Bronchial epithelial cell (primary cell): Measurements from ENCODE around the gene TSPAN15. TPM values are rescaled to one million over a fixed set of nuclear protein-coding genes. Genes with fewer than 3 reads are reported as not detected.

Experiments used
- DNase-seq: peaks from one replicate; pipeline ENCODE4 v3.0.0-alpha.2; 2010; ENCODE audit warnings: low read depth
- FAIRE-seq: peaks from 2 replicates; lab custom pipeline; 2011; peaks lifted over from hg19 to GRCh38; lab: Jason Lieb, UNC
- H3K27me3 ChIP-seq: 2 replicates; pipeline ENCODE4 v1.5.1; 2011; ENCODE audit warnings: low read length; ENCODE audit not compliant: control insufficient read depth, insufficient read depth
- H3K36me3 ChIP-seq: 2 replicates; pipeline ENCODE4 v1.5.1; 2011; ENCODE audit warnings: low read length; ENCODE audit not compliant: control insufficient read depth, insufficient read depth
- H3K4me3 ChIP-seq: 2 replicates; pipeline ENCODE4 v1.5.1; 2011; ENCODE audit warnings: mild to moderate bottlenecking, low read depth, low read length, control low read depth
- total RNA-seq: library from RNA; depleted of rRNA; stranded (reverse); fragments of >200 nt; gene quantifications from 2 replicates; pipeline ENCODE4 v1.2.1, GENCODE V29; 2014
- TF ChIP-seq, protein P1 (sequence below): IDR thresholded peaks from 2 replicates; pipeline ENCODE4 v1.5.1; 2011; ENCODE audit warnings: mild to moderate bottlenecking, moderate library complexity, low read length, control low read depth, inconsistent platforms; ENCODE audit not compliant: insufficient read depth, severe bottlenecking

TSPAN15 gene
- total RNA-seq, 1 donor from 2014 or later = 12.1 TPM

- DNase-seq (no peak), FAIRE-seq (no peak)
- TF ChIP-seq, protein P1, sequence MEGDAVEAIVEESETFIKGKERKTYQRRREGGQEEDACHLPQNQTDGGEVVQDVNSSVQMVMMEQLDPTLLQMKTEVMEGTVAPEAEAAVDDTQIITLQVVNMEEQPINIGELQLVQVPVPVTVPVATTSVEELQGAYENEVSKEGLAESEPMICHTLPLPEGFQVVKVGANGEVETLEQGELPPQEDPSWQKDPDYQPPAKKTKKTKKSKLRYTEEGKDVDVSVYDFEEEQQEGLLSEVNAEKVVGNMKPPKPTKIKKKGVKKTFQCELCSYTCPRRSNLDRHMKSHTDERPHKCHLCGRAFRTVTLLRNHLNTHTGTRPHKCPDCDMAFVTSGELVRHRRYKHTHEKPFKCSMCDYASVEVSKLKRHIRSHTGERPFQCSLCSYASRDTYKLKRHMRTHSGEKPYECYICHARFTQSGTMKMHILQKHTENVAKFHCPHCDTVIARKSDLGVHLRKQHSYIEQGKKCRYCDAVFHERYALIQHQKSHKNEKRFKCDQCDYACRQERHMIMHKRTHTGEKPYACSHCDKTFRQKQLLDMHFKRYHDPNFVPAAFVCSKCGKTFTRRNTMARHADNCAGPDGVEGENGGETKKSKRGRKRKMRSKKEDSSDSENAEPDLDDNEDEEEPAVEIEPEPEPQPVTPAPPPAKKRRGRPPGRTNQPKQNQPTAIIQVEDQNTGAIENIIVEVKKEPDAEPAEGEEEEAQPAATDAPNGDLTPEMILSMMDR = no peak
- Histone ChIP-seq H3K36me3 (no peaks in the 10 kb centered on the region), H3K27me3 (no peaks in the 10 kb centered on the region), H3K4me3 (no peak overlapping the region)
Observed at GRCh38 chr10:69470463-69471384, 19.5 kb downstream of the TSPAN15 start.

DNA sequence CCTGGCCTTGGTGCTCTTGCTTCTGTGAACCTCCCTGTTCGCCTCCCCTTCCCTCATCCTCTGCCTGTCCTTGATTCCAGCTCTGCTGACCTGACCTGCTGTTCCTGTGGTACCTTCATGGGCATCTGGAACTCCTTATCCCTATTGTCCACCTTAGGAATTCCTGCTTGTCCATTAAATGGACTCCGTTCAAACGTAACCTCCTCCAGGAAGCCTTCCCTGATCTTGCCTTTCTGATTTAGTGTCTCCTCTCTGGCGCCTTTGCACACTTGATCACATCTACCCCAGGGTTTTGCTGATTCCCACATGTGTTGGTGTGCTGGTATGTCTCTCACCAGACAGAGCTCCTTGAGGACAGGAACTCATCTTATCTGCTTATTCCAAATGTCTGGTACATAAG lies 20.9 kb downstream of the TSPAN15 start:
- Histone ChIP-seq H3K4me3 (no peak overlapping the region), H3K27me3 (no peaks in the 10 kb centered on the region), H3K36me3 (no peaks in the 10 kb centered on the region)
- TF ChIP-seq, protein P1 = no peak
- FAIRE-seq (no peak), DNase-seq (no peak)

DNA sequence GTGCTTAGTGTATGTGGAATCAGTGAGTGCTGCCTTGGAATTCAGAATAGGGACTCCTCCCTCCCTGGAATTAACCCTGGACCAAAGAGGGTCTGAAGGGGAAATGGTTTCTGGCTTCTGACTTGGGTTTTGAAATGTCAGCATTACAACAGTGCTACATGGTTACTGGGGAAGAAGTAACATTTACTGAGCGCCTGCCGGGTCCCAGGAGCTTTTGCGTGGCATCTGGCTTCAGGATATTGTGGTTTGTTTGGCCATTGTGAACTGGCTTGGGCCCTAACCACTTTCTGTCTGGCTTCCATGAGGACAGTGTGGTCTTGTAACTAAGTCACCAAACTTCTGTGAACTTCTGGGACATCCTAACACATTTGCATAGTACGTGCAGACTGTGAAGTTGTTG lies 21.3 kb downstream of the TSPAN15 start:
- H3K4me3 ChIP-seq = no peak overlapping the region
- H3K36me3 ChIP-seq = no peaks in the 10 kb centered on the region
- TF ChIP-seq, protein P1 = no peak
- FAIRE-seq (no peak), DNase-seq (no peak)
- no peaks in the 10 kb centered on the region for H3K27me3 ChIP-seq

- Histone ChIP-seq H3K4me3 (no peak overlapping the region), H3K36me3 (no peaks in the 10 kb centered on the region), H3K27me3 (no peaks in the 10 kb centered on the region)
- TF ChIP-seq, protein P1 = no peak
- DNase-seq = no peak
- no peak for FAIRE-seq
Observed at GRCh38 chr10:69473304-69473990, 22.2 kb downstream of the TSPAN15 start.

DNA sequence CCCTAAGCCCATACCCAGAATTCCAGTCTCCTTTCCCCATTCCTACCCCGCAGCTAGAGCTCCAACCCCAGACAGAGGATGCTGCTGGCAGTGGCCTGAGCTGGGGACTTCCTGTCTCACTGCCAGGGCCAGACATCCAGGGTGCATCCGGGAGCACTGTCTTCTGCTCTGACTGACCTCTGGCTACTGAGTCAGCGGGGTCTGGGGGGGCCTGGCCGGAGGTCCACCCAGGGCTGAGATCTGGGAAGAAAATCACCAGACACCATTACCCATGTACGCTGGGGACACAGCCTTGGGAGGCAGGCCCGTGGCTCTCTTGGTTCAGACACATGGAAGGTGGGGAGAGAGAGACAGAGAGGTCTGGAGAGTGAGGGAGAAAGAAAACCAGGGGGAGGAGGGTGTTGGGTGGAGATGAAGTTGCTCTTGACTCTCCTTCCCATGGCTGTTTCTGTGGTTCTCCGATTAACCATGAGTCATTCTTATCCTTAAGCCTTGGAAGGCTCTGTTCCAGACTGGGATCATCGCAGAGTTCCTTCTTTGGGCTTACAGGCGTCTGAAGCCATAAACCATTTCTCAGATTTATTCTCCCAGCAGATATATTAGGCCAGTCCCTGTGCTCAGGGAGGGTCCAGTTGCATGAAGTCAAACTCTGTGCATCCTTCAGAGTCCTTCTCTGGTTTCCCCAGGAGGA lies 23.6 kb downstream of the TSPAN15 start:
- Histone ChIP-seq H3K27me3 (no peaks in the 10 kb centered on the region), H3K36me3 (no peaks in the 10 kb centered on the region), H3K4me3 (no peak overlapping the region)
- DNase-seq (peak; percentile 71), FAIRE-seq (no peak)
- TF ChIP-seq, protein P1 = no peak
